Measurements from ENCODE around the gene GNB1.
"Not testable (repeated sequence)": the region's sequence is repeated elsewhere in the genome, so short reads cannot be mapped to it uniquely, and the experiment has no call there.

The GNB1 gene
- 205 to 265 reads per million in 2 donors for total RNA-seq

- peak; percentile 79 to 94 (median 82) for DNase-seq
Observed at GRCh38 chr1:1890506-1891348, at the start of gene GNB1. GNB1 (minus strand) TSS chr1:1891087; CDS start chr1:1825453, 65,634 bp downstream.

- no peak for DNase-seq
Observed at GRCh38 chr1:1940123-1940425, 49.2 kb upstream of the GNB1 start.

- no peak for DNase-seq
Observed at GRCh38 chr1:1939296-1940122, 48.6 kb upstream of the GNB1 start.

GRCh38 chr1:1938613-1939295, 47.9 kb upstream of the GNB1 start:
- no peak for DNase-seq

GRCh38 chr1:1938276-1938573, 47.3 kb upstream of the GNB1 start:
- DNase-seq, result no peak

- DNase-seq, result no peak
Observed at GRCh38 chr1:1937549-1938275, 46.8 kb upstream of the GNB1 start.

GRCh38 chr1:1937061-1937460, 46.2 kb upstream of the GNB1 start:
- DNase-seq, result no peak

- DNase-seq, result not testable (repeated sequence)
Observed at GRCh38 chr1:1934848-1935247, 44.0 kb upstream of the GNB1 start.

GRCh38 chr1:1929639-1930545, 39.0 kb upstream of the GNB1 start:
- no peak for DNase-seq

GRCh38 chr1:1929102-1929638, 38.3 kb upstream of the GNB1 start:
- DNase-seq, result no peak

- no peak for DNase-seq
Observed at GRCh38 chr1:1928231-1929101, 37.6 kb upstream of the GNB1 start.

GRCh38 chr1:1927751-1928150, 36.9 kb upstream of the GNB1 start:
- no peak for DNase-seq

- DNase-seq, result no peak
Observed at GRCh38 chr1:1926886-1927660, 36.2 kb upstream of the GNB1 start.

GRCh38 chr1:1926346-1926811, 35.5 kb upstream of the GNB1 start:
- no peak for DNase-seq

GRCh38 chr1:1925437-1926345, 34.8 kb upstream of the GNB1 start:
- no peak for DNase-seq

- no peak for DNase-seq
Observed at GRCh38 chr1:1924849-1925248, 34.0 kb upstream of the GNB1 start.

GRCh38 chr1:1924386-1924785, 33.5 kb upstream of the GNB1 start:
- DNase-seq, result no peak
